GM21381 (cell line): Measurements from ENCODE around the gene RBMS1.
"Not testable (repeated sequence)": the region's sequence is repeated elsewhere in the genome, so short reads cannot be mapped to it uniquely, and the experiment has no call there.

ENCODE experiments used
- ATAC-seq: cut with Tn5 transposase; IDR thresholded peaks from one replicate; pipeline ENCODE4 v1.9.1; 2021; ENCODE audit warnings: mild to moderate bottlenecking, moderate library complexity; ENCODE audit not compliant: unreplicated experiment

RBMS1 gene

DNA sequence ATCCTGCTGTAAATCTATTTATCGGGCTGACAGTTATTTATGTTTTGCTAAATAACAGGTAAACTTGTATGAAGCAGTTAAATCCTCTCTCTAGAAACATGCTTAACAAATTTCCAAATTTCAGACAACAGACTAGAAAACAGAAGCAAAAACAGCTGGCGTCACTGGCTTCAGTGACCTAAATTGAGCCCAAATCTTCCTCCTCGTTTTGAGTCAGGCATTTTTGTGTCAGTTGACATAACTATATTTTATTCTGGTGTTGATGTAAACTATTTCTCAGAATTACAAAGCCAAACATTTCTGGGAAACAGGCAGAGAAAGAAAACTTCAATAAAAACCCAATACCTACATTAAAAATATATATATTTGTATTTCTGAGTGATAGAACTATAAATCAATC is 21.7 kb downstream of the RBMS1 start:
- ATAC-seq = no peak

DNA sequence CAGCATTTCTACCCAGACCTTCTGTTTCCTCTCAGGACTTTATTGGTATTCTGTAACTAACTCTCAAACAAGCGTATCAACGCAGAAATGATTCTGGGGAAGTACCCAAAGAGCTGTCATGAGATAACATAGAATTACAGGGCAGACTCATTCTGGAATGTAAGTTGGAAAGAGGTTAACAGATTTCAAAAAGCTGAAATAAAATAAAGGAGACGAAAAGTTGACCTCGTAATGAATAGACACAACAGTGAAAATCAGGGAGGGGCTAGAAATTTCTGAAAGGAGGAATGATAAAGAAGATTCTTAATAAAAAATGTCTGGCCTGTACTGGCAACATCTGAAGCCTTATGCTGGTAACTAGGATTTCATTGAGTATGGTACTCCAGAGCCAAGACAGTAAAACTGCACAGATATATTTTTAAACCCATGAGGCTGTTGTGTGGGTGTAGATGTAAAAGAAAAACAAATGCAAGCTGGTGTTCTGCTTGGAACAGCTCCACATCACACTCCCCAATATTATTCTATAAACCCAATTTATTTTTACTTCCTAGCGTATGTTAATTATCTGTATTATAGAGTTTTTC is 23.9 kb downstream of the RBMS1 start:
- no peak for ATAC-seq

GRCh38 chr2:160469164-160469563 is 24.4 kb downstream of the RBMS1 start:
- ATAC-seq = no peak

- no peak for ATAC-seq
Observed at GRCh38 chr2:160467086-160467485, 26.5 kb downstream of the RBMS1 start.

DNA sequence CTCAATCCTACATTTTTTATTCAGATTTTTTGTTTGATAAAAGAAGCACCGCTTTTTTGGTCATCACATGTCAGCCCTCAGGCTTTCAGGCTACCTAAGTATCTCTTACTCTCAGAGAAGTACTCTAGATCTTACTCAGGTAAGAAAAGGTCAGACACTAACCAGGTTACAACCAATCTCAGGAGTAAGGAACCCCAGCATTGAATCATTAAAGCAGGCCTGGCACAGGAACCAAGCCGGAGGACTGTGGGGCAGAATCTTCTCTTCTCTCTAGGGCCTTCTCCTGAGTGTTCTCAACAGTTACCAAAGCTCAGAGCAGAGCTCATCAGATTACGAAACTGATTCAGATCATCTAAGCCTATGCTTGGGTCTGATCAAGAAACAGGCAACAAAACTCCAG is 28.2 kb downstream of the RBMS1 start:
- no peak for ATAC-seq

- no peak for ATAC-seq
Observed at GRCh38 chr2:160465002-160465401, 28.6 kb downstream of the RBMS1 start.

- no peak for ATAC-seq
Observed at GRCh38 chr2:160464017-160464416, 29.6 kb downstream of the RBMS1 start.

- ATAC-seq = no peak
Observed at GRCh38 chr2:160463245-160463644, 30.4 kb downstream of the RBMS1 start.

GRCh38 chr2:160460333-160460731 is 33.3 kb downstream of the RBMS1 start:
- no peak for ATAC-seq

DNA sequence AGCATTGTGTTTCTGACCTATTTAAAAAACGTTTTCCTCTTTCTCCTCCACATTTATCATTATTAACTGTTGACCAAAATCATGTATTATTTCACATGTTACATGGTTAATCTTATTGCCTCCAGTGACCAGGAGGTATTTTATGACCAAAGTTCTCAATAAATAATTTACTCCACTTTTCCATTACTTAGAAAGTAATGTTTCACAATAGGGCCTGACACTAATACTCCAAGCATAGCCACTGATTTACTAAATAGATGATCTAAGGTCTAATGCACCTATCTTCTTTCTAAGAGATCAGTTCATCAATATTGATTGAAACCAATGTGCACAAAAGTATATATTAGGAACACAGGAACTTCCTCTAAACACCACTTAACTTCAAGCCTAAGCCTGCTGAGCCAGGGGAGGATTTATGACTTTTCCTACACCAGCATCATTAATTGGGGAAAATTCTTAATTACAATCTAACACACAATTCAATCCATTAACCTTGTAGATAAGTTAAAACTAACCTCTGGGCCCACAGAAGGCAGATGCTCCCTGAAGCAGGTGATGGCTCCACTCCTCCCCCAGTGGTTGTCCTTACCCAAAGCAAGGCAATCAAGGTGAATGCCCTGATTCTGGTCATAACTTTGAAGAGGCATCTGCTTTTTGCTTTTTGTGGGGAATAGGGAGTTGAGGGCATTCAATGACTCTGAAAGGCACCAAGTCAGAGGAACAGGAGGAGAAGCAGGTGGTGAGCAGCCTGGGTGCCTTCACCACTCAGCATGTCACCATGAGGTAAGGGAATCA is 33.9 kb downstream of the RBMS1 start:
- no peak for ATAC-seq

GRCh38 chr2:160458718-160459453 is 34.7 kb downstream of the RBMS1 start:
- no peak for ATAC-seq

DNA sequence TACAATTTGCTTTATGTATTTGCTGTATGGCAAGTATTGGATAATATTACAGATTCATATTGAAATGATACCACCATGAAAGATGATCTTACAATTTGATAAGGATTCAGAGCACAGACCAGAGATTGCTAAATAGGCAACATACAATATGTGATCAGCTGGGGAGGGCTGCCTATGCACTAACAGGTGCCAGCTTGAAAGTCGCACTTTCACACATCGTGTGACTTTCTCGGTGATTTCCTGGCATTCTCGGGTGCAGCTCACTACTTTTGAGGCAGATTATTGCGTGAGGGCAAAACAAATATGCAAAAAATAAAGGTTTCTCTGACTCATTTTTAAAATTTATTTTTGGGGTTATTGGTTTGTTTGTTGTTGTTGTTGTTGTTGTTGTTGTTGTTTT is 36.0 kb downstream of the RBMS1 start:
- no peak for ATAC-seq

- no peak for ATAC-seq
Observed at GRCh38 chr2:160454070-160454797, 39.4 kb downstream of the RBMS1 start.

GRCh38 chr2:160453111-160453820 is 40.3 kb downstream of the RBMS1 start:
- no peak for ATAC-seq

GRCh38 chr2:160450486-160450885 is 43.1 kb downstream of the RBMS1 start:
- ATAC-seq = no peak

DNA sequence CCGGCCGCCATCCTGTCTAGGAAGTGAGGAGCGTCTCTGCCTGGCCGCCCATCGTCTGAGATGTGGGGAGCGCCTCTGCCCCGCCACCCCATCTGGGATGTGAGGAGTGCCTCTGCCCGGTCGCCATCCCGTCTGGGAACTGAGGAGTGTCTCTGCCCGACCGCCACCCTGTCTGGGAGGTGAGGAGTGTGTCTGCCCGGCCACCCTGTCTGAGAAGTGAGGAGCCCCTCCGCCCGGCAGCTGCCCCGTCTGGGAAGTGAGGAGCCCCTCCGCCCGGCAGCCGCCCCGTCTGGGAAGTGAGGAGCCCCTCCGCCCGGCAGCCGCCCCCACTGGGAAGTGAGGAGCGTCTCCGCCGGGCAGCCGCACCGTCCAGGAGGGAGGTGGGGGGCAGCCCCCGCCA is 44.8 kb downstream of the RBMS1 start:
- ATAC-seq = not testable (repeated sequence)

DNA sequence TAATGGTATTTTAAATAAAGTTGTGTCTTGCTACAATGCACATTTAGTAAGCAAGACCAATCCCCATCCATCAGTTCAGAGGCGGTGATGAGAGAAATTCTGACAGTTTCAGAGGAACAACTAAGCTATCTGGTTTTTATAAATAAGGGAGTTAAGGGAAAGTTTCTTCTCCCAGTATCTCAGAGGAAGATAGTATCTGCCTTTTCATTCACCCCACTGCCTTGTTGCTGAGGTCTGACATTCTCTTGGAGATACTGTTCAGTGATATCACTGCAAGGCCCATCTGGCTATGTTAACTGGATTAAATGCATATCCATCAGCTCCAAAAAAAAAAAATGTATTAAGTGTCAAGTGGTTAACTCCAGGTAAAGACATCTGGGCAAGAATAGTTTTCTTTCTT is 47.9 kb downstream of the RBMS1 start:
- no peak for ATAC-seq

DNA sequence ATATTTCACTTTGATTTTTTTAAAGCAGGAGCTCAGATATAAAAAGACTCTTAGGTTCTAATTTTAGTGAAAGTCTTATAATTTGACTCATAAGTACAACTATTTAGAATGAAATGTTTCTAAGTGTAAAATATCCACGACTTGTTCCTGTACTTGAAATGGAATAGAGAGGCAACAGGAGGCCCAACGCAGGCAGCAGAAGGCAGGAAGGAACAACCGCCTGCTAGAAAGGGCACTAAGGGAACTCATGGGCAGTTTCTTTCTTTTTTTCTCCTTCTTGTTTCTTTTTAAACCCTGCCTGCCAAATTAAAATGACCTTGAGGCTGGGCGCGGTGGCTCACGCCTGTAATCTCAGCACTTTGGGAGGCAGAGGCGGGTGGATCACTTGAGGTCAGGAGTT is 51.0 kb downstream of the RBMS1 start:
- no peak for ATAC-seq

- no peak for ATAC-seq
Observed at GRCh38 chr2:160440888-160441287, 52.7 kb downstream of the RBMS1 start.

GRCh38 chr2:160439038-160439437 is 54.6 kb downstream of the RBMS1 start:
- not testable (repeated sequence) for ATAC-seq

GRCh38 chr2:160437273-160437672 is 56.3 kb downstream of the RBMS1 start:
- no peak for ATAC-seq
